ENCODE measurements around the gene ITGB1BP1. TPM values are rescaled to one million over a fixed set of nuclear protein-coding genes. Genes with fewer than 3 reads are reported as not detected.

Gene ITGB1BP1
- total and polyA plus RNA-seq, 10 of the 15 experiments (the other 5 are each of a cell fraction or from before 2014, with no cell fraction given) = 50.2 to 273 (median 97.2) TPM

DNA sequence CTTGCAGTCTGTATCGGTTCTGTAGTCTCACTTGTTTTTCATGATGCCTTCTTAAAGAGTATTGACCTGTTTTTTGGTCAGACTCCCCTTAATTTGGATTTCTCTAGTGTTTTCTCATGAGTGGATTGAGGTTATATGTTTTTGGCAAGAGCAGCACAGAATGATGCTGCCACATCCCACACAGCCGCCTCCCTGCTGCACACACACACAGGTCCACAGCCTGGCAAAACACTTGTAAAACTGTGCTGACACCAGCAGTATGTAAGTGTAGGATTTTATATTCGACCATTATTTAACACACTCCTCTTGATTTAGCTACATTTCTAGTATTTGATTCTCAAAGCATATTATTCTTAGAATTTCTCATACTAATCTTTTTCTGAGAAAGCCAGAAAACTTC is 68.1 kb downstream of the ITGB1BP1 start:
- no peak overlapping the region for H3K4me3 ChIP-seq
- no peaks in the 10 kb centered on the region for H3K36me3 ChIP-seq (ENCODE audit: control insufficient read depth in 2 of 2, insufficient read depth in 2 of 2, low read length in 1 of 2)
- DNase-seq (ENCODE audit: low read depth, low spot score) = no peak
- no peak overlapping the region for H3K27ac ChIP-seq (ENCODE audit: control insufficient read depth, insufficient read depth)
- H2AFZ ChIP-seq (ENCODE audit: control insufficient read depth, low read depth, low read length) = no peak overlapping the region
- 40% methylated on average over 3 of the region's 3 CpGs for WGBS (ENCODE audit: insufficient coverage, insufficient replicate concordance, low lambda C conversion rate, missing lambda C conversion rate)
- in situ Hi-C loops (cut with MboI) = no loop called here
- CTCF ChIA-PET = interaction anchor here (0.6 to 1.1 kb wide), 3 partner anchors 9 to 263 kb away, joined by 3 to 5 read pairs (median 3); no protein-coding TSS in a partner anchor
- H3K27me3 ChIP-seq (replicated peaks in 1 of 2; ENCODE audit: control insufficient read depth in 2 of 2, insufficient read depth in 2 of 2, low read length in 1 of 2) = peaks cover 4 to 14% of the 10 kb centered on the region in 2 experiments; a peak in 3 of 4 replicates
- intact Hi-C loops (cut with micrococcal nuclease; ENCODE audit: unreplicated experiment) = no loop called here
- SMC1A ChIA-PET (ENCODE audit: uncharacterized antibody, unreplicated experiment) = no interaction called here
- TF ChIP-seq FOS (IDR thresholded peaks at IDR 0.05; ENCODE audit: borderline replicate concordance, extremely low read depth, insufficient read length) (no peak), KDM1A (IDR thresholded peaks at IDR 0.05; ENCODE audit: borderline replicate concordance) (no peak), PML (IDR thresholded peaks at IDR 0.05; ENCODE audit: low read length) (no peak), RB1 (IDR thresholded peaks at IDR 0.05; ENCODE audit: borderline replicate concordance) (no peak), E2F4 (IDR thresholded peaks at IDR 0.05; ENCODE audit: low read depth, low read length) (no peak), EZH2 (IDR thresholded peaks at IDR 0.05; ENCODE audit: borderline replicate concordance, control insufficient read depth, low read depth, low read length) (no peak), WRNIP1 (IDR thresholded peaks at IDR 0.05; ENCODE audit: borderline replicate concordance, low read depth, low read length) (no peak), ZNF217 (IDR thresholded peaks at IDR 0.05) (no peak), NR2F1 (conservative IDR thresholded peaks at IDR 0.05) (no peak)
- no peak for ATAC-seq
- H3K4me2 ChIP-seq (ENCODE audit: control insufficient read depth, insufficient read depth) = no peak overlapping the region
- H3K9ac ChIP-seq (ENCODE audit: control insufficient read depth, insufficient read depth, low read length) = no peak overlapping the region
- H4K20me1 ChIP-seq (ENCODE audit: control insufficient read depth, insufficient read depth) = no peaks in the 10 kb centered on the region
- POLR2A ChIA-PET = interaction anchor here (0.5 kb wide), 1 partner anchor 21 kb away, joined by 3 read pairs; no protein-coding TSS in a partner anchor
- FAIRE-seq = no peak
- RAD21 ChIA-PET (ENCODE audit: unreplicated experiment) = no interaction called here
- no peaks in the 10 kb centered on the region for H3K4me1 ChIP-seq (ENCODE audit: control insufficient read depth, insufficient read depth, low read length)
- no peaks in the 10 kb centered on the region for H3K9me3 ChIP-seq (replicated peaks; ENCODE audit: control insufficient read depth, insufficient read depth, low read length)
- H3K79me2 ChIP-seq (ENCODE audit: control insufficient read depth, insufficient read depth, low read length) = no peaks in the 10 kb centered on the region
- BruUV-seq (replicated peaks) = no TSS peak

All from GM12878 (cell line).